Transverse colon (tissue), 4 donors: ENCODE data around the gene CNTN5.

Source experiments
- CTCF ChIP-seq, 5 experiments: fragments of 200-600 bp in 3 of 5; fragments of 450-650 bp in 2 of 5; sonication (generic) in 3 of 5; IDR thresholded peaks; 1 replicate in 2 of 5; 2 replicates in 3 of 5; pipeline ENCODE4 v1.5.1; 2016 to 2017; ENCODE audit warnings: antibody characterized with exemption in 5 of 5, inconsistent platforms in 3 of 5, mild to moderate bottlenecking in 2 of 5, moderate library complexity in 1 of 5
- POLR2A ChIP-seq: fragments of 450-650 bp; IDR thresholded peaks from one replicate; pipeline ENCODE4 v1.6.1; 2016; ENCODE audit warnings: antibody characterized with exemption, mild to moderate bottlenecking, moderate library complexity
- POLR2AphosphoS5 ChIP-seq, 3 donors: sonication (generic); formaldehyde crosslinking; IDR thresholded peaks; one replicate each; pipeline ENCODE4 v1.6.1; 2016; ENCODE audit warnings: antibody characterized with exemption in 3 of 3

GRCh38 chr11:99535406-99535805 is 514.7 kb downstream of the CNTN5 start:
- TF ChIP-seq CTCF (IDR thresholded peaks at IDR 0.05) (no peak), POLR2A (no peak), POLR2AphosphoS5 (IDR thresholded peaks at IDR 0.05) (no peak)
